NCI-H2196 (cell line): Measurements from ENCODE around the gene FLT1.

Source experiments
- DNase-seq: peaks from one replicate; lab custom pipeline; 2025; ENCODE audit not compliant: unreplicated experiment; lab: John Stamatoyannopoulos, UW

Gene FLT1

DNA sequence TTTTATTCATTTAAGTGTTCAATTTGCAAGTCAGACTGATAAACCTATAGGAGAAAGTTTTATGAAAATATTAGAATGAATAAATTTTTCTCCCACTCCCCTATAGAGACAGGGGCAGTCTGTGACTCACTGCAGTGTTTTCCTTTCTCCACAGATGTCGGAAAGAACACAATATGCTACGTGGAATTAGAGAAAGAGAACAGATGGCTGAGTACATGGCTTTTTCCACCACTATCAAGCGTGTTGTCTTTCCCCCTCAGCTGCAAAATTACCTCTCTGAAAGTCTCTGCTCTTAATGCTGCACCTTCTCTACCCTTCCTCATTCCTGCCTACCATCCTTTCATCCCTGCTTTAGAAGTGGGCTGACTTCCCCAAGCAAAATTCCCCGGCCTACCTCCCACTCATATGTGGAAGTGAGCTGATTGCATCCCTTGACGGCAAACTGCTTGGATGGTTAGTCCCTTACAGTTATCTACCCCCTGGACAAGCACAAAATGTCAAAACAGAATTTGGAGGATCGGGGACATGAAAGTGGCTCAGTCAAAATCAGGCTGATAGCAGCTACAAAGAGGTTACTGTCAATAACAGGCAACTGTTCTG is 30.0 kb downstream of the FLT1 start:
- no peak for DNase-seq

DNA sequence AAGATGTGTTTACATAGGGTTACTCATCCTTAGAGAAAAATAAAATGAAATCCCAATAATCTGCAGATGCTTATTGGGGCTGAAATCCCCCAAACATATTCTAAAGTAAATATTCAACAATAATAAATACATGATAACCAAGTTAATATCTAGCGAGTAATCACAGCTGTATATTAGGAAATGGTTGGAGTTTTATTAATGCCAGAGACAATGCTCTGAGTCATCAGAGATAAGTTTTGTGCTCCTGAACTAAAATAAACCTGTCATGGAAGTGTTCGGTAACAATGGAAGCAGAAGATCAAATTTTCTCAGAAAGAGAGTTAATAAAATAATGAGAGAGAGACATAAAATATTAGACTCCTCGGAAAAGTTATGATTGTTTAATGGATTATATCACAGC is 31.4 kb downstream of the FLT1 start:
- no peak for DNase-seq

DNA sequence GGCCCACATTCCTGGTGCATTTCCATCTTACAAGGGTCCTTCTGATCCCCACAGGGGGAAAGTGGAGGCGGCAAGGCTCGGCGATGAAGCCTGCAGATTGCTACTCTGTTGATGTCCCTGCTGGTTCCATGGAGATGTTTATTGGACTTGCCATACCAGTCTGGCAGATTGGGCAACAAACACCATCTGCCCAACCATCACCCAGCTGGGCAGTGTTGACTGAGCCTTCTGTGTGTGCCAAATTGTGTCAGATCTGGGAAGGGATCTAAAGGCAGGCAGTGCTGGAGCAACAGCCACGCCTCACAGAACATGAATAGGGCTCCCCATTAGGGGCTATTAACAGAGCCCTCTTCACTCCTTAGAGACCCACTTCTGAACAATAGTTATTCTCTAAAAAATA is 35.0 kb downstream of the FLT1 start:
- DNase-seq = no peak

DNA sequence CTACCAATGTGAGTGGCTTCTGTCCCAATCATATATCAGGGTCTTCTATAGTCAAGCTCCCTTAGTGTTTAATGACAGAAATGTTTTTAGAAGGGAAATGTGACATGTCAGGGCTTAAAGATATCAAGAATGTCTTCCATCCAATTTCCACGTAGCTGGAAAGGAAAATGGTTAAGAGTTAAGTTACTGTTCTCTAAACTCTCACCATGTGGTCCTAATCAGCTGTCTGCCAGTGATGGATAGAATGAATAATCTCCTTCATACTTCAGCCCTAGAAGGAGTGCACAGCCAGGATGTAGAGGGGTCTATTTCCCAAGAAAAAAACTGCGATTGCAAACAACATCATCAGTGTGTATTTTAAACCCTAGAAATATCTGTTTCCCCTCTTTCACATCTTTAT is 36.3 kb downstream of the FLT1 start:
- no peak for DNase-seq

DNA sequence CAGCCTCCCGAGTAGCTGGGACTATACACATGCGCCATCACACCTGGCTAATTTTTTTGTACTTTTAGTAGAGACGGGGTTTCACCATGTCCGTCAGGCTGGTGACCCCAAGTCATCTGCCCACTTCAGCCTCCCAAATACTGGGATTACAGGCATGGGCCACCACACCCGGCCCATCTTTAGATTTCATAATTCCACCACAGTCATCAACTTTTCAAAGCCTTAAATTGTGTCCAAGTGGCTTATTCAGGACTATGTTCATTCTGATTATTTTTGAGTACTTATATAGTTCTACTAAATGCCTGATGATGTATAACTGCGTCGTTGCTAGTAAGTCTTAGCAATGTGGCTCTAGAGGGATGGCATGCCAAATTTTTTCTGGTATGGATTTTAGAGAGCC is 36.9 kb downstream of the FLT1 start:
- DNase-seq = no peak

- DNase-seq = no peak
Measured at GRCh38 chr13:28457521-28457920, 37.4 kb downstream of the FLT1 start.

GRCh38 chr13:28455580-28456194 is 39.2 kb downstream of the FLT1 start:
- DNase-seq = no peak

GRCh38 chr13:28452755-28453154 is 42.2 kb downstream of the FLT1 start:
- DNase-seq = no peak

DNA sequence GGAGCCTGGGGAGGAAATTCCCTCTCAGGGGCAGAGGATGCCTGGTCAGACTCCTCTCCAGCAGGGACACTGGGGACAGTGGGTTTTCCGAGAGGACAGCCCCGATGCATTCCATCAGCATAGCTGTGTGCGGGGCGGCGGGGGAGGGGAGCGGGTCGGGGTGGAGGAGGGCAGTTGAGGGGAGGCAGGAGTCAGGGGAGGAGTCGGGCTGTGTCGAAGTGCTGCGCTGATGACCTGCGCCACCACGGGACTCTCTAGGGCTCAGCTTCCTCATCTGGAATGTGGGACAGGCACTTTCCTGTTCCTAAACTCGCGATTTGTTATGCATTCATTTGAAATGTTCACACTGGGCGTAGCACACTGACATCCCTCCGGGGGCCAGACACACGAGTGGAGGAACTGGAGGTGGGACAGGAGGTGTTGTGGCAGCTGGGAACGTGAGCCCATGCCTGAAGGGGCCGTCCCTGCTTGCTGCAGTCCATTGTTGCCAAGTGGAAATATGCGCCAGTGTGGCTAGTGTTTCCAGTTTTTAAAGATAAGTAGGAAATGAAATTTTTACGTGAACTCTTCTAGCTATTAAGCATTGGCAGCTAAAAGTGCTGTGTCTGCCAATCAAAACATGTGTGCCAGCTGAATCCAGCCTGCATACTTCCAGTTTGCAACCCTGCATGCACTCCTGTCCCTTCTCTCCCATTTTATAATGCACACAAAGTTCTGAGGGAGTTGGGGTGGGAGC is 43.3 kb downstream of the FLT1 start:
- DNase-seq = no peak

- no peak for DNase-seq
Measured at GRCh38 chr13:28449826-28450773, 44.8 kb downstream of the FLT1 start.

- no peak for DNase-seq
Measured at GRCh38 chr13:28448651-28449358, 46.1 kb downstream of the FLT1 start.

DNA sequence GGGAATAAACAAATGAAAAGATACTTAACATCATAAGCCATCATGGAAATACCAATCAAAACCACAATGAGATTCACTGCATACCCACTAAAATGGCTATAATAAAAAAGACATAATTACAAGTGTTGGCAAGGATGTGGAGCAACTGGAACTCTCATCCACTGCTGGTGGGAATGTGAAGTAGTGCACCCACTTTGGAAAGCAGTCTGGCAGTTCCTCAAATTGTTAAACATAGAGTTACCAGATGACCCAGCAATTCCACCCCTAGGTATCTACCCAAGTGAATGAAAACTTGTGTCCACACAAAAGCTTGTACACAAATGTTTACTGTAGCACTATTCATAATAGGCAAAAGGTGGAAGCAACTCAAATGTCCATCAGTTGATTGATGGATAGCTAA is 46.9 kb downstream of the FLT1 start:
- no peak for DNase-seq

GRCh38 chr13:28447206-28447605 is 47.7 kb downstream of the FLT1 start:
- DNase-seq = no peak

GRCh38 chr13:28442839-28443238 is 52.1 kb downstream of the FLT1 start:
- DNase-seq = no peak

DNA sequence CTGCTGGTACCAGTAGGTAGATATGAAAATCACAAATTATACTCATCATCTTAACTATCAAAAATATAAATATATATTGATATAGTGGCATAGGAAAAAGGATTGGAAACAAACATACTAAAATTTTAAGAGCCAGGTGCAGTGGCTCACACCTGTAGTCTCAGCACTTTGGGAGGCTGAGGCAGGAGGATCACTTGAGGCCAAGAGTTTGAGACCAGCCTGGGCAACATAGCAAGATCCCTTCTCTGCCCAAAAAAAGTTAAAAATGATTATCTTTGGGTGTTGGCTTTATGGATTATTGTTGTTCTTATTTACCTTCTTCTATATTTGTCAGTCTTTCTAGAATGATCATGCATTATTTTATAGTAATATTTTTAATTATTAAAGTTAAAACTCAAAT is 53.4 kb downstream of the FLT1 start:
- DNase-seq = no peak

DNA sequence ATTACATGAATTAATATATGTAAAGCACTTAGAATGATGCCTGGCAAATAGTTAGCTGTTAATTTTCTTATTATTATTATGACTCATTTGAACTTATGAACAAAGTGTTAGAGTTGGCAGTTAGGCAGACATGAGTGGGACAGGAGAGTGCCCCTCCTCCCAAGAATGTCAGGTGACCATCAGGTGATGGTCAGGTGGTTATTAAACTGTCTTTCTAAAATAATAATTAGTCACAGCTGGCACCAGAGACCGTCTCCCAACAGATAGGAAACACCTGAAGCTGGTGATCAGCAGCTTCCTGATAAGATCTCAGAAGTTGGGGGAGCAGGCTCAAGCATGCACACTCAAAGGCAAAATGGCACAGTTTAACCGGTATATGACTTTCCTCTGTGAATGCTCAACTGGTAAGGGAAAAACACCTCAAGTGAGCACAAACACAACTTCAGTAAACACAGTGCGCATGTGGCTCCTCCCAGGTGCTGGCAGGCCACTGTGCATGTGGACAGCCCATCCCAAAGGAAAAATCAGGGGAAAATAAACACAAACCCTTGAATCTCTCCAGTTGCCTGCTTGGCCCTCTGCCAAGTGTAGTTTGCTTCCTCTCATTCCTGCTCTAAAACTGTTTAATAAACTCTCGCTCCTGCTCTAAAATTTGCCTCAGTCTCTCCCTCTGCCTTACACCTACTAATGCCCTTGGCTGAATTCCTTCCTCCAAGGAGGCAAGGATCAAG is 54.0 kb downstream of the FLT1 start:
- DNase-seq = no peak

GRCh38 chr13:28438598-28439334 is 56.2 kb downstream of the FLT1 start:
- no peak for DNase-seq

DNA sequence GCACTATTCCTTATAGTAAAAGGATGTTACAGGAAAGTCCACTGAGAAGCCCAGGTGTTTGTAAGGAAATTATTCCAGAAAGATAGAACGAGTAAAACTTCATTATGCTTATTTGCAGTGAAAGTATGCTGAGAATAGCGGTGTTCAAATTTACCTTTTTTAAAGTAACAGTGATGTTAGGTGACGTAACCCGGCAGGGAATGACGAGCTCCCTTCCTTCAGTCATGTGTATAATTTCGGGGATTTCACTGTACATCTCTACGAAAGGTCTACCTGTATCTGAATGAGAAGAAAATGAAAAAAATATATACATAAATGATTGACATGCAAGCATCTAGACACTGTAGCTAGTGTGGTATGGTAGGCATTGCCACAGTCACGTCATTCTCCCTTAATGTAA is 56.9 kb downstream of the FLT1 start:
- DNase-seq = no peak

DNA sequence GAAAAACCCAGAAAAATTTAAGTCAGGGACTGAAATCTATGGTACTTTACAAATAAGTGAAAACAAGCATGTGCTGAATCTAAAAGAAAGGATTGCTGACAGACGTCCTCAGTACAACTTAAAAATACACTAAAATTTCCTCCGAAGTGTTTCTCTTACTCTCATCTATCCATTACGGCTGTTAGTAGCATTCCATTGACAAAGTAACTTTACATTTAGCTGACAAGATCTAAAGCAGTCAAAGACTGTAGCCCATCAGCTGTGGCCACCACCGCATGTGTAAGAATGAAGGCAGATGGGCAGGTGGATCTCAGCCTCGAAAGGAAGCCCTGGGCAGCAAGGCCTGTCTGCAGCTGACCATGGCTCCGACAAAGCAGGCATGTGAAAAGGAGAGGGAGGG is 59.0 kb downstream of the FLT1 start:
- no peak for DNase-seq

- DNase-seq = no peak
Measured at GRCh38 chr13:28434926-28435325, 60.0 kb downstream of the FLT1 start.
